Transverse colon (tissue), 4 donors: ENCODE measurements around the gene SUCO. TPM values are rescaled to one million over a fixed set of nuclear protein-coding genes. Genes with fewer than 3 reads are reported as not detected.

Experiments used
- DNase-seq: peaks from one replicate; pipeline ENCODE4 v3.0.0-alpha.2; 2019
- H3K27ac ChIP-seq, 4 donors: fragments of 200-600 bp; sonication (generic); 2 replicates each; pipeline ENCODE4 v1.5.1; 2016 to 2018; ENCODE audit warnings: inconsistent platforms in 4 of 4
- H3K27me3 ChIP-seq: fragments of 200-600 bp; sonication (generic); 2 replicates; pipeline ENCODE4 v1.5.1; 2017; ENCODE audit warnings: inconsistent platforms
- H3K36me3 ChIP-seq, 4 donors: fragments of 200-600 bp; sonication (generic); 2 replicates each; pipeline ENCODE4 v1.5.1; 2017 to 2019; ENCODE audit warnings: inconsistent platforms in 4 of 4
- H3K4me1 ChIP-seq, 4 donors: fragments of 200-600 bp; sonication (generic); 2 replicates each; pipeline ENCODE4 v1.5.1; 2017 to 2020; ENCODE audit warnings: inconsistent platforms in 4 of 4
- H3K4me3 ChIP-seq, 4 donors: fragments of 200-600 bp; sonication (generic); 1 replicate in 1 of 4; 2 replicates in 3 of 4; pipeline versions ENCODE4 v1.5.1 to v1.6.1; 2017 to 2019; ENCODE audit warnings: inconsistent platforms in 4 of 4
- H3K9me3 ChIP-seq, 2 donors: fragments of 200-600 bp; sonication (generic); 2 replicates each; pipeline ENCODE4 v1.5.1; 2017 to 2019; ENCODE audit warnings: inconsistent platforms in 2 of 2
- CTCF ChIP-seq, 5 experiments: fragments of 200-600 bp in 3 of 5; fragments of 450-650 bp in 2 of 5; sonication (generic) in 3 of 5; IDR thresholded peaks; 1 replicate in 2 of 5; 2 replicates in 3 of 5; pipeline ENCODE4 v1.5.1; 2016 to 2017; ENCODE audit warnings: antibody characterized with exemption in 5 of 5, inconsistent platforms in 3 of 5, mild to moderate bottlenecking in 2 of 5, moderate library complexity in 1 of 5
- EP300 ChIP-seq: sonication (generic); formaldehyde crosslinking; IDR thresholded peaks from one replicate; pipeline ENCODE4 v1.6.1; 2017; ENCODE audit warnings: antibody characterized with exemption, low read depth
- POLR2A ChIP-seq: fragments of 450-650 bp; IDR thresholded peaks from one replicate; pipeline ENCODE4 v1.6.1; 2016; ENCODE audit warnings: antibody characterized with exemption, mild to moderate bottlenecking, moderate library complexity
- POLR2AphosphoS5 ChIP-seq, 3 donors: sonication (generic); formaldehyde crosslinking; IDR thresholded peaks; one replicate each; pipeline ENCODE4 v1.6.1; 2016; ENCODE audit warnings: antibody characterized with exemption in 3 of 3
- WGBS, 2 donors: methylation state at CpG; one replicate each; pipeline ENCODE4 v1.1.5; 2018; ENCODE audit warnings: low coverage in 1 of 2; 5-methylcytosine and 5-hydroxymethylcytosine counted together
- in situ Hi-C, 4 donors: fragments of 200-750 bp; cut with MboI; loops; one replicate each; pipeline versions ENCODE4 v1.15.0 to v1.15.1; 2017; ENCODE audit warnings: low sequenced_read_pairs in 3 of 4, low pct_ligation_motif_present in 1 of 4, low pct_unique_long_range_greater_than_20kb in 1 of 4
- intact Hi-C: fragments of 100-400 bp; cut with DNase I; formaldehyde crosslinking; loops from one replicate; pipeline ENCODE4 v1.15.1; 2023; ENCODE audit warnings: low total_unique reads
- total RNA-seq, 4 donors: library from RNA; depleted of rRNA; stranded (reverse); fragments of >200 nt; gene quantifications; one replicate each; pipeline ENCODE4 v1.1.0, GENCODE V29; 2016

Gene SUCO
- total RNA-seq, 4 donors from 2014 or later = 10.1 to 48.4 (median 21.6) TPM

GRCh38 chr1:172540635-172541034 lies 7.7 kb downstream of the SUCO start:
- in situ Hi-C loops = no loop called here
- Histone ChIP-seq H3K36me3 (no peaks in the 10 kb centered on the region), H3K4me1 (peaks cover under 1 to 39% (median 6%) of the 10 kb centered on the region in 4 donors), H3K27me3 (no peaks in the 10 kb centered on the region), H3K4me3 (no peak overlapping the region), H3K9me3 (no peaks in the 10 kb centered on the region), H3K27ac (no peak overlapping the region)
- DNase-seq = no peak
- no peak for TF ChIP-seq CTCF (IDR thresholded peaks at IDR 0.05)
- no peak for TF ChIP-seq POLR2AphosphoS5 (IDR thresholded peaks at IDR 0.05)
- TF ChIP-seq POLR2A = no peak
- no peak for TF ChIP-seq EP300
- intact Hi-C loops = no loop called here

- no peak for DNase-seq
- peaks cover 0 to 49% (median 1%) of the 10 kb centered on the region in 4 donors for H3K4me1 ChIP-seq
Observed at GRCh38 chr1:172544481-172545104, 11.6 kb downstream of the SUCO start.

GRCh38 chr1:172545396-172546004 lies 12.6 kb downstream of the SUCO start:
- no peak overlapping the region for H3K27ac ChIP-seq
- peaks cover 0 to 53% (median 2%) of the 10 kb centered on the region in 4 donors for H3K4me1 ChIP-seq
- no peaks in the 10 kb centered on the region for H3K9me3 ChIP-seq
- TF ChIP-seq EP300 (no peak), POLR2A (no peak), POLR2AphosphoS5 (IDR thresholded peaks at IDR 0.05) (no peak), CTCF (IDR thresholded peaks at IDR 0.05) (no peak)
- no peaks in the 10 kb centered on the region for H3K36me3 ChIP-seq
- H3K4me3 ChIP-seq = no peak overlapping the region
- no peaks in the 10 kb centered on the region for H3K27me3 ChIP-seq
- DNase-seq = no peak
- intact Hi-C loops (no loop called here), in situ Hi-C loops (no loop called here)
- WGBS, 2 donors = 84 to 89% methylated on average over 4 of the region's 4 CpGs

More at GRCh38 chr1:172544481-172545104, 11.6 kb downstream of the SUCO start:
- Histone ChIP-seq H3K4me3 (no peak overlapping the region), H3K36me3 (no peaks in the 10 kb centered on the region), H3K9me3 (no peaks in the 10 kb centered on the region), H3K27ac (no peak overlapping the region), H3K27me3 (no peaks in the 10 kb centered on the region)
- in situ Hi-C loops (no loop called here), intact Hi-C loops (no loop called here)
- WGBS, 2 donors = 83 to 91% methylated on average over 2 of the region's 2 CpGs
- TF ChIP-seq CTCF (IDR thresholded peaks at IDR 0.05) = no peak
- no peak for TF ChIP-seq POLR2A
- TF ChIP-seq POLR2AphosphoS5 (IDR thresholded peaks at IDR 0.05) = no peak
- TF ChIP-seq EP300 = no peak

- in situ Hi-C loops = no loop called here
- 71 to 76% methylated on average over 3 of the region's 3 CpGs for WGBS, 2 donors
- no peak for TF ChIP-seq CTCF (IDR thresholded peaks at IDR 0.05)
- no peak for TF ChIP-seq EP300
- no peak for TF ChIP-seq POLR2AphosphoS5 (IDR thresholded peaks at IDR 0.05)
- TF ChIP-seq POLR2A = no peak
- peaks cover 0 to 49% (median 3%) of the 10 kb centered on the region in 4 donors for H3K4me1 ChIP-seq
- intact Hi-C loops = no loop called here
- H3K27ac ChIP-seq = no peak overlapping the region
- H3K36me3 ChIP-seq = no peaks in the 10 kb centered on the region
- no peaks in the 10 kb centered on the region for H3K9me3 ChIP-seq
- no peak overlapping the region for H3K4me3 ChIP-seq
- DNase-seq = no peak
- H3K27me3 ChIP-seq = no peaks in the 10 kb centered on the region
Observed at GRCh38 chr1:172547071-172547470, 14.1 kb downstream of the SUCO start.
